Retinal pigment epithelial cell (primary cell): Measurements from ENCODE around the gene MAP3K19.

Experiments used
- DNase-seq: peaks from one replicate; pipeline ENCODE4 v3.0.0-alpha.2; 2010; ENCODE audit warnings: low read depth
- H3K4me3 ChIP-seq: 2 replicates; pipeline ENCODE4 v1.5.1; 2011; ENCODE audit warnings: mild to moderate bottlenecking, low read length, control low read depth, moderate library complexity
- CTCF ChIP-seq: conservative IDR thresholded peaks from 2 replicates; pipeline ENCODE4 v1.5.1; 2011; ENCODE audit warnings: low read depth, low read length, control low read depth, inconsistent platforms

MAP3K19 gene

DNA sequence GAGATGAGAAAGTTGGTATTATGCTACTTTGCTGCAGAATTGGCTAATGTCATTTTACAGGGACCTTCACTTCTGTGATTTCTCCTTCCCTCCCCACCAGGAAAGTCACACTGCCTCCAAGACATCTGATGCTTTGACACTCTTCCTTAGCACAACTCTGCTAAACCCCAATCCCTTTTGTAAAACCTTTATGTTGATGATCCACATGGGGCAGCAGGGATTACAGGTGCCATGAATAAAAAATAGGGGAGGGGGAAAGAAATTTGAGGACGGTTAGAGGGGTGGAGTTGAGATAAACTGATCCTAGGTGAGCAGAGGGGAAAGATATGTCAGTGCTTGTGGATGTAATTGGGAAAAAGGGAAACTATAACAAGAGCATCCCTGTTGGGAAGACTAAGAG is 102.3 kb downstream of the MAP3K19 start:
- DNase-seq, result no peak
- no peak overlapping the region for H3K4me3 ChIP-seq
- no peak for TF ChIP-seq CTCF

GRCh38 chr2:134943540-134943939 is 103.7 kb downstream of the MAP3K19 start:
- H3K4me3 ChIP-seq, result no peak overlapping the region
- DNase-seq, result no peak
- TF ChIP-seq CTCF, result no peak

GRCh38 chr2:134936691-134937090 is 110.6 kb downstream of the MAP3K19 start:
- DNase-seq, result no peak
- no peak overlapping the region for H3K4me3 ChIP-seq
- TF ChIP-seq CTCF, result no peak

DNA sequence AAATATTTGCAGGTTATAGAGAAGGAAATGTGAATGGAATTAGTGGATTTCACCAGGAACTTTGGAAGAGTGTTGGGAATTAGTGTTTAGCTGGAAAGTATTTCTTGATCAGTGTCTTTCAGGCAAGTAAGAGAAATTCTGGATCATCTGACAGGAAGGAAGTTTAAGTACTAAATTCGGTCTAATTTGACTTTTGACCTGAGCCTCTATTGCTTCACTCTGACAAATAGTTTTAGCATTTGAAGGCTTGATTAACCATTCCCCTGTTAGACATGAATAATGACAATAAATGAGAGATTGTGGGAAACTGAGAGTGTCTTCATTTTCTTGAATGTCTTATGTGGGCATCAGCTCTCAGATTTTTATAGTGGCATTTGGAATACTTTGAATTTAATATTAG is 112.6 kb downstream of the MAP3K19 start:
- no peak for DNase-seq
- TF ChIP-seq CTCF, result no peak
- H3K4me3 ChIP-seq, result no peak overlapping the region

DNA sequence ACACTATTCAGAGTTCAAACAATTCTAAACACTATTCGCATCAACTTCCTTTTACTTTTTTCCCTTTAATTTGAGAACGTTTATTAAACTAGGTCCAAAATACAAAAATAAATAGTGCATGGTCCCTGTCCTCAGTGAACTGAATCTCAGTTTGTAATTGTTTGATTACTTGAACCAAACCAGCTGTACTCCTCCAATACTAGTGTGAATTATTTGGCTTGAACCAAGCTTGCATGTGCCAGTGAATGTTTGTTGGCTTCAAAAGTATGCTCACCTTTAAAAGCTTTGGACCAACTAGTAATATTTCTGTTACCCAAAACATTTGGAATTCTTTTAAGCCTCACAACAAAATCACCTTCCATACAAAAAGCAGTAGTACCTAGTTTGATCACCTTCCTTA is 113.1 kb downstream of the MAP3K19 start:
- no peak for TF ChIP-seq CTCF
- DNase-seq, result no peak
- H3K4me3 ChIP-seq, result no peak overlapping the region

DNA sequence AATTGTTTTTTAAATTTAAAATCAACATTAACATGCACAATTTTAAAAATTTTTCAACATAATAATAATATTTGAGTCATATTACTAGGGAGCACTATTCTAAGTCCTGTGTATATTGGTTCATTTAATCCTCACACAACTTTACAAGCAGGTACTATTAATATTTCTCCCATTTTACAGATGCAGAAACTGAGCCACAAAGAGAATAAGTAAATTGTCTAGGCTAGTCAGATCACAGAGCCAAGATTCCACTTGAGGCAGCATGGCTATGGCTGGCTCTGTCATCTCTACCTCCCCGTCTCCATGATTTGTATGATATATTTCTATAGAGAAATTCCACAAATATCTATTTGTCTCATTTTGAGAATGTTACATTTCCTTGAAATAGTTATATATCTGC is 113.5 kb downstream of the MAP3K19 start:
- no peak overlapping the region for H3K4me3 ChIP-seq
- no peak for TF ChIP-seq CTCF
- no peak for DNase-seq

DNA sequence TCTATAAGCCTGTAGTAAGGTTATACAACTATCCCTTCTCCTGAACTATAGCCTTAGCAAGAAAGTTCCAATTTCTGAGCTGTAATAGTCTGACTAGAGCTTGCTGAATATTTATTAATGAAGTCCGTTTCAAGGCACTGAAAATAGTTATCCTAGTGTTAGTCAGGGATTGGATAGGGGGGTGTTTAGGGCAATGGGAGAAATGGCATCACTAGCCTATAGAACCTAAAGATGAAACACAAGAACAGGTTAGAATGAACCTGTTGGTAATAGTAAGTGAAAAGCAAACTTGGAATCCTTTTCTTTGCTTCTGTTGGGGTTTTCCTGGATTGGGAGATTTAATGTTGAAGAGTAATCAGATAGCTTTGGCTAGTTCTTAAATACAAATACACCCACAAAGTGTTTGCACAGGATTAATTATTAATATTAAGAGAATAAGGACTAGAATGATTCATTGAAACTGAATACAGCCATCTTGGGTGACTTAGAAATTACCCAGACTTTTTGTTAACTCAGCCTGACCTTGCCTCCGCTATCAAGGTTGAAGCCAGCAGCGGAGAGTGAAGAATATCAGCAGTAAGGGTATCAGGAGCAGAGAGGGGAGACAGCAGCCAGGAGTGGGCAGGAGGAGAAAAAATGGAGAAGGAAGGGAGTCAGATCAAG is 114.3 kb downstream of the MAP3K19 start:
- no peak for DNase-seq
- no peak for TF ChIP-seq CTCF
- no peak overlapping the region for H3K4me3 ChIP-seq
